GM21786 (cell line): ENCODE results near the gene LOXL4.

Experiments used
- ATAC-seq: cut with Tn5 transposase; IDR thresholded peaks from one replicate; pipeline ENCODE4 v1.9.1; 2021; ENCODE audit not compliant: unreplicated experiment

Gene LOXL4

DNA sequence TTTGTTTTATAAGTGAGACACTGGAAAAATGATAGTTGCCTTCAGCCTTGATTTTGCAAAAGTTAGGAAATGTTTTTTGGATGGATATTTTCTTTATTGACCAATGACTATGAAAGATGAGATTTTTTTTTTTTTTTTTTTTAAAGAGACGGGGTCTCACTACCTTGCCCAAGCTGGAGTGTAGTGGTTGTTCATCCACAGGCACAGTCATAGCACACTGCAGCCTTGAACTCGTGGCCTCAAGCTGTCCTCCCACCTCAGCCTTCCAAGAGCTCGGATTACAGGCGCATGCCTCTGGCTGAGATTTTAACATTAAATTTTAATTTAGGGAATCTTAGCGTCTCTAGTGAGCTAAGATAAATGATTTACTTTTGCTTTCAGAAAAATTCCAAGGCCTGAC is 66.2 kb downstream of the LOXL4 start:
- ATAC-seq, result no peak
